Activated CD4-positive, alpha-beta T cell treated with anti-CD3 and anti-CD28 coated beads, Interleukin-2, amount 50 U/mL, for 24 hours (primary cell): ENCODE data around the gene POLN.
"Not testable (repeated sequence)": the region's sequence is repeated elsewhere in the genome, so short reads cannot be mapped to it uniquely, and the experiment has no call there.

Experiments used
- DNase-seq, 2 donors: peaks; one replicate each; pipeline ENCODE4 v3.0.0-alpha.2; 2020; ENCODE audit warnings: low read depth in 1 of 2, low spot score in 1 of 2

The POLN gene

DNA sequence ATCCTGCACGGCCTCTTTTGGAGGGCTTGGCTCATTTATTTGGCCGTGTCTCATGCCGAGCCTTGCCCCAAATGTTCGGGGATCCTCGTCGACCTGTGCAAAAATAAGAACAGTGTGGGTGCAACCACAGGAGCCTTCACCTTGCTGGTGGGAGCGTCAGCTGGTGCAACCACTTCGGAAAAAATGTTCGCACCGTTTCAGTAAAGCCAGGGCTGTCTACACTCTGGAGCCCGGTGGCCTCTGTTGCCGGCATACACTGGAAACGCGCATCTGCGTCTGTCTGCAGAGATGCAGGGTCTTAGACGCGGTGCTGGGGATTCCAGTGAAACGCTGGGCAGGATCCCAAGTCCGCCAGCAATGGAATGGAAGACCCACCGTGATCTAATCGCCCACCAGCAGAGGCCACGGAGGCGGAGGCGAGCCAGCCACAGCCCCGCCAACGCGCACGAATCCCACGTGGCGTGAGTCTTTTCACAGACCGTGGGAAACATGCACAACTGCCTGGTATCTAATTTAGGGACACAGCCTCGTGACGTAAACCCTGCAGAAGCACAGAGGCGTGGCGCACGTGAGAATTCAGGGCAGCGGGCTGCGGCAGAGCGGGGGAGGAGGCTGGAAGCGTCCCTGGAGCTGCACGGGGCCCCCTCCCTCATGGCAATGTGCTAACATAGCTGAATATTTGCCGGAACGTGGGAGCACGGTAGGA lies 33.8 kb upstream of the POLN start:
- no peak for DNase-seq

DNA sequence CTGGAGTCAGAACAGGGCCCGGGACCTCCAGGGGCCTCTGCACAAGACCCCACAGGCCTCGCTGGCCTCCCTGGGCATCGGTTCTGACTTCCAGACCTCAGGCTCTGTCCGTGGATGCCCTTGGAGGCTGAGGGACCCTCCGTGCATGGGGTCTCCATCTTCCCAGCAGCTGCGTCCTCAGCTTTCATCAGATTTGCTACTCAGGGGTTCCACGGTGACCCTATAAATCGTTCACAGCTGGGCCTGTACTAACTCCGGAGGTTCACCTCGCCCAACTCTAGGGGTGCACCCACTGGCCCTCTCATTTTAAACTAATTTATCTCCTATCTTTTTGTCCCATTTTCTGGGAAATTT lies 33.1 kb upstream of the POLN start:
- DNase-seq = not testable (repeated sequence)

DNA sequence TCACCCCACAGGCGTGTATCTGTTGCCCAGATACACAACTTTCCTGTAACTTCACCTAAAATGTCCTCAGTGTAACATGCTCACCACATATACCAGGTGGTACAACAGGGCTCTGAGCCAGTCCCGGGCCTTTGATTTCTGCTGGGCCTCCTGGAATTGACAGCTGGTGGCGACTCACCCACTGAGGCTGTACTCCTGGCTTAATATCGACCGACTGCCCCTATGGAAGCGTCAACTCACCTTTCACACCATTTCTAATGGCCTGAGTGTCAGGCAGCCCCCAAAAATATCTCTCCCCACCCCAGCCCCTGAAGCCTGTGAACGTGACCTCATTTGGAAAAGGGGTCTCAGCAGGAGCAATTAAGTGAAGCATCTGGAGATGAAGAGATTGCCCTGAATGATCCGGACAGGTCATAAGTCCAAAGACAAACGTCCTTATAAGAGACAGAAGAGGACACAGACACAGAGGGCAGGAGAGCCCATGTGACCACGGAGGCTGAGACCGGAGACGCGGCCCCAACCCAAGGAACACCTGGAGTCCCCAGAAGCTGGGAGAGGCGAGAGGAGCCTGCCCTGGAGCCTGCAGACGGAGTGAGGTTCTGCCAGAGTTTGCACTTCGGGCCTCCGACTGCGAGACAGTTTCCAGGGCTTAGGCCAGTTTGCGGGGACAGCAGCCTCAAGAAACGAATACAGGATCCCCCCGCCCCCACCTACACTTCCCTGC lies 32.6 kb upstream of the POLN start:
- no peak for DNase-seq

DNA sequence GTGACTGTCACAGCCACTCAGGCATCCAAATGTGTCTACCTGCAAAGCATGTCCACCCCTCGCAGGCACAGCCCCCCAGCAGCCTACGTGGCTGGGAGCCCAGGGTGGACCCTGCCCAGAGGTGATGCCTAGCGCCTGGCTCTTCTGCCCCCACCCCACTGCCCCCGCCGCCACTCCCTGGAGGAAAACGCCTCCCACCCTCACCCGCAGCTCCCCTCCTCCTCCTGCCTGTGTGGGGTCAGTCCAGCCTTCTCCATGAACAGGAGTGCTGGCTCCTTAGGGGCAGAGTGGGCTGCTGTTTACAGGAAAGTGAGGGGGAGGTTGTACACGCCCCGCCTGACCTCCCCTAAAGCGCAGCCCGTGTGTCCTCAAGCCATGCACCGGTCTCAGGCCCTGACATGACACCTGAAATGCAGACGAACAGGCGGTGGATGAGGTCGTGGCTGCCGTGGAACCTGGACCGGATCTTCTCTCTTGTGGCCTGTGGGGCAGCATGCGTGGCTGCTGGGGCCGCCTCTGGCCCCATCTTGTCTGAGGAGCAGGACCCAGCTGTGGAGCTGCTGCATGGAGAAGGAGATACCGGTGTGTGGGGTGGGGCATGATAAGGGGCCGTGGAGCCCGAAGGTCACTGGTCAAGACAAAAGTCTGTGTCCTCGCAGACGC lies 31.9 kb upstream of the POLN start:
- no peak for DNase-seq

DNA sequence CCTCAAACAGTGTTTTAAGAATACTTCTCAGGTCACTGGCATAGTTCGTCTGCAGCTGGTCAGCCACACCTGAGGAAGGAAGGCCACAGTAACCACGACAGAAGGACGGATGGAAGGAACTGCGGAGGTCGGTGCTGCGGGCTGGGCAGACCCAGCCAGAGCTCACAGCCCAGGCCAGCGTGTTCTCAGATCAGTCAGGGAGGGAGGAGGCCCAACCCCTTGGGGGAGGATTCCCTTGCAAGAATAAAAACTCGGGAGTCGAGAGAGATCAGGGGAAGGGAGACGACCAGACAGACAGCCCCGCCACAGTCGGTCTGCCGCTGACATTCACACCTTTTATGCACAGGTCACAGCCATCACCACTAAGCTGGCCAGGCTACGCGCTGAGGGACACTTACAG lies 31.3 kb upstream of the POLN start:
- DNase-seq = no peak

DNA sequence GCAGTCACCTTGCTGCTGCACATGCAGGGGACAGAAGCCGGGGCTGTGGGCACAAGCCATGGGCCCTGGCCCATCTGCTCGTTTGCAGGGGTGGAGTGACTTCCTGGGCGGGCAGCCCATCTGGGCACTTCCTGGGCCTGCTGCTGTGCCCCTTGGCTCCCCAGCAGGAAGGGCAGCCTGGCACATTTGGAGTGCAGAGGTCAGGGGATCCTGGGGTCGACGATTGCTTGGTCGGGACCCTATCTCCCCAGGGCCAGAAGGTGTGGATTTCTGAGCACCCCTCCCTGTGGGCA lies 30.9 kb upstream of the POLN start:
- no peak for DNase-seq

DNA sequence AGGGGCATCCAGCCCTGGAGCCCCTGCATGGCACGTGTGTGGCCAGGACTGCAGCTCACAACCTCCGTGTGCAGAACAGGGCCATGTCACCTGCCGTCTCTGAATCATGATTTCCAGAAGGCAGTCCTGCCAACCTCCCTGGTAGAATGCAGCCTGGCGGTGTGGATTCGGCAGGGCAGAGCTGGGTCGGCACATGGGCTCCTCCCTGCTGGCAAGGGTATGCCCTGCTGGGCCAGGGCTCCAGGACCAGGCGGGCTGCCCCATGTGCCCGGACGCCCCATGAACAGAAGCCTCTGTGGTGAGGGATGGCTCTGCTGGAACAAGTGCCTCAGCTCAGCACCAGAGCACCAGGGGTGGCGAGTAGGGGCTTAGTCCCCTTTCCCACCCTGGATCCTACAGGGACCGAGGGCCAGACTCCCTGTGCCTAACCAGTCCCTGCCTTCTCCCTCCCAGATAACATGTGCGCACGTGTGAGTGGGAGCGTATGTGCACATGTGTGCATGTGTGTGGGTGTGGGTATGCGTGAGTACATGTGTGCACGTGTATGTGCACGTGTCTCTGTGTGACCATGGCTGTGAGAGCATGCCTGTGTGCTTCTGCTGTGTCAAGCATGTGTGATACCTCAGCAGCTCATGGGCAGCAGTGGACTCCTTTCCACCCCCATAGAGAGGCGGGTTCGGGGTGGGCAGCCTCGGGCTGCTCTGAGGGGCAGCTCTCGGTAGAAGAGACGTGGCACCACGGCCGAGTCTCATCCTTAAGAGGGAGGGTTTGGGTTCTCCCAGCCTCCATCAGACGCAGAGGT lies 30.3 kb upstream of the POLN start:
- no peak for DNase-seq

DNA sequence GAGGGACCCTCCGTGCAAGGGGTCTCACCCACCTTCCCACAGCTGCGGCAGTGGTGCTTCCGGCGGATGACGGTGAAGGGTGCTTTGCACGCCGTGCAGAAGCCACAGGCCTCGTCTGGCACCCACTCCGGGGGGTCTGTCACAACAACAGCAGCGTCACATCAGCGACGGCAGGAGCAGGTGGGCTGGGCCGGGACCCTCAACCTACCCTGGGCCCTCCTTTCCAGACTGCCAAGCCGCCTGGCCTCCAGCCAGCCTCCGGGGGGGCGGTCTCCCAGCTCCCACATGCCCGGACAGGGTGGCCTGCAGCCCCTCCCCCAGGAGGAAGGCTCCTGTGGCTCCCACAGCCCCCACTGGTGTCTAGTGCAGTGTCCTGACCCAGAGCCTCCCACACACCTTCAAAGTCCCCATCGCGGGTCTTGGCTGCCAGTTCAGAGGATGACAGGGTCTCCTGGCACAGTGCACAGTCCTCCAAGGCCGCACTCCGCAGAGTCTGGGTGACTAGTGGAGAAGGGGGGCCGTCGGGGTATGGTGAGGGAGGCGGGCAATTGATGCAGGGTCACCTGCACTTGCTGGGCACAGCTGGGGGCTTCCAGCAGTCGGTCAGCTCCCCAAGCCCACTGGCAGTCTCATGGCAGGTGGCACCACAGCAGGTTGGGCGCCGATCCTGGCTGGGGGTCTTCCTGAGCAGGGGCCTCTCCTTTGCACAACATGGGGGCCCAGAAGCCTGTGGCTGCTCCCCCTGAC lies 29.5 kb upstream of the POLN start:
- no peak for DNase-seq

DNA sequence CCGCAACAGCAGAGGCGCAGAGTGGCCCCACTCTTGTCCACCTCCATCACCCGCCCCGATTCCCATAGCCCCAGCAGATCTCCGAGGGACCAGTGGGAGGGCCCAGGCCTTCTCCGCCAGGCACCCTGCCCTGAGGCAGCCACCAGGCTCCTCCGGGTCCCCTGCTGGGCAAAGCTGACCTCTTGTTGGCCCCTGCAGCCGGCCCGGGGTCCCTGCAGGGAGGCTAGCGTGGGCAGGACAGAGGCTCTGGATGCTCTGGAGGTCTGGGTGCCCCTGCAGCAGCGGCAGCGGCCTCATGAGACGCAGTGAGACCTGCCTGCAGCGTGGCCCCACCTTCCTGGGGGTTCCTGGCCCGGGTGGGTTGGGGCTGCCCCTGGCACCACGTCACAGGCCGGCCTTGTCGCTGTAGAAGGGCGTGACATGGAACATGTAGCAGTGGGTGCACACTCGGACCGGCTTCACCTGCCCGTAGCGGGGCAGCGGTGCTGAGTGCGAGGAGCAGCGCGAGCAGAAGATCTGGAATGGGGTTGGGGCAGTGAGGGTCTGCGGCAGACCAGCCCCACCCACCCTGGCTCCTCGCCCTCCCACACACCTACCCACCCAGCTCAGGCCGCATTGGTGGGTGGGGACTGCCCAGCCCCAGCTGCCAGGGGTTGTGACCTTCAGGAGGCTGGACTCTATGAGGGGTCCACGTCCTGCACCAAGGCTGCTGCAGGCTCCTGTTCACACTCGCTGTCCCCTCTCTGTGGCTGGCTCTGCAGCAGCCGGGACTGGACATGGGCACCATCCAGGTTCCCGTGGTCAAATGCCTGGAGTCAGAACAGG lies 28.6 kb upstream of the POLN start:
- no peak for DNase-seq

DNA sequence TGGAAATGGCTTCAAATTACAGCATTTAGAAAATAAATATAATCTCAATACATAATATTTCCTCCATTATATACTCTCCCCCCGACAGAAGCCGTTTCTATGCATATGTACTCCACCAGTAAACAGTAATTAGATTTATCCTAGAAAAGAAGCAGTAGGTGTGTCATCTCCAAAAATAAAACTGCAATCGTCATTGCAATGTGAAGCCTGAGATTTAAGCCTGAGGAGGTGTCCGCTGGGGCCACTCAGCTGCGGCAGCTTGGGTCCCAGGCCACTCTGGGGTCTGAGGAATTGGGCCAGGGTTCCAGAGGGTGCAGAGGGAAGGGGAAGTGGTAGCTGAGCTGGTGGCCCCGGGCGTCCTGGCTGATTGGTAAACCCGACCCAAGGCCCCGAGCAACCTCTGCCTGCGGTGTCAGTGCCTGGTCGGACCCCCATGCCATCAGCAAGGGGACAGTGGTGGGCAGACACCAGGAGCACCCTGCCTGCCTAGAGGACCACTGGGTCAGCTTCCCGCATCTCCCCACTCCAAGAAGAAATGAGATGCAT lies 27.8 kb upstream of the POLN start:
- no peak for DNase-seq

DNA sequence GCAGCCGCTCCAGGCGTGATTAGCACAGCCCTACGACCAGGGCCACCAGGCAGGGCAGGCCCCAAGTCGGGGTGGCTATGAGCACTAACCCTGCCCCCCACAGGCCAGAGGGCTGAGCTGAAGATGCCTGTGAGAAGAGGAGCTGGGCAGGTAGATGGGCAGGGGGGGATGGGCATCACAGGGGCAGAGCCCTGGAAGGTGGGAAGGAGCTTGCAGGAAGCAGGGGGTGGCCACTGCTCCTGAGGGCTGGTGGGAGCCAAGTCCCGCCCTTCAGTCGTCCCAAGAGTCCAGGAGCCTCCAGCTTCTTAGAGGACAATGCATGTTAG lies 27.2 kb upstream of the POLN start:
- DNase-seq = no peak

DNA sequence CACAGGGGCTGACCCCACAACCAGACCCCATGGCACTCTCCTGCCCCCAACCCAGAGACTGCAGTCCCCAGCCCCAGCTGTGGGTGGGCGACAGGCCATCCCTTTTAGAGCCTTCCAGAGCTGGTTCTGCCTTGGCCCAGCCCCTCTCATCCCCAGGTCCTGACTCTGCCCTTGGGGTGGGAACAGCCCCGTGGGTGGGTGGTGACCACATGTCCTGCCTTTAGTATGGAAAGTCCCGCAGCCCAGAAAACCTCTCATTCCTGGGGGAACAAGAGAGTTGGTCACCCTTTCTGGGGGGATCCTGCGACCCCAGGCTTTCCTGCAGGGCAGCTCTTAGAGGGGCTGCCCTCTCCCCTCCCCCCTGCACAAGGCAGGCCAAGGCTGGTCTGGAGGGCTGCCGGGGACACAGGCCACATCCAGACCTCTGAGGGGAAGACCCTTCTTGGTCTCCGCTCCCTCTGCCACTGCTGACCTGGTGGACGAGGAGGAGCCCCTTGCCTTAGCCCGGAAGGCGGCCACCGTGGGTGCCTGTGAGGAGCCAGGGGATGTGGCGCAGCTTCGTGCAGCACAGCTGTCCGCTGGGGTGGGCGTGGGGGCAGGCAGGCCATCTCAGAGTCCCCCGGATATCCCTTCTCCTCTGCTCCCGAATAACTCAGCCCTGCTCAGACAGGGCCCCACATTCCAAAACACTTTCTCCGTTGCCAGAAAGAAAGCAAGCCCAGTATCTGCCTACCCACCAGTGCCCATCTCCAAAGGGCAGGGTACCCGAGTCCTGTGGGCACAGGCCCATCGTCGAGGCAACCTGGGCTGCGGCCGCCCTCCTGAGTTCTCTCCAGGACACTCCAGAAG lies 26.7 kb upstream of the POLN start:
- no peak for DNase-seq

DNA sequence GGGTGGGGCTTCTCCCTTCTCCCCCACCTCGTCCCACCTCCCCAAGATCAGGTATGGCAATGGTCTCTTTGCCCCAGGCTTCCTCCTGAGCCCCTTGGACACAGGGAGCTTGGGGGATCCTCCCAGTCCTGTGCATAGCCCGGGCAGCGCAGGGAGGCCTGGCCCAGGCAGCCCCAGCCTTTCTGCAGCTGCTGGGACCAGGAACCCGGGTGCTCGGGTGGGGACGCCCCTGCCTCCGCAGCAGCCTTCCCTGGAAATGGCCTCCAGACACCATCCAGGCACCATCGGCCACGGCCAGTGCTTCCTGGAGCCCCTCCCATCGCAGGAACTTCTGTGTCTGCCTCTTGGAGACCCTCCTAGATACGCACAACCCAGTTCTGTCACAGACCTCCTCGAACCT lies 25.9 kb upstream of the POLN start:
- DNase-seq = no peak

DNA sequence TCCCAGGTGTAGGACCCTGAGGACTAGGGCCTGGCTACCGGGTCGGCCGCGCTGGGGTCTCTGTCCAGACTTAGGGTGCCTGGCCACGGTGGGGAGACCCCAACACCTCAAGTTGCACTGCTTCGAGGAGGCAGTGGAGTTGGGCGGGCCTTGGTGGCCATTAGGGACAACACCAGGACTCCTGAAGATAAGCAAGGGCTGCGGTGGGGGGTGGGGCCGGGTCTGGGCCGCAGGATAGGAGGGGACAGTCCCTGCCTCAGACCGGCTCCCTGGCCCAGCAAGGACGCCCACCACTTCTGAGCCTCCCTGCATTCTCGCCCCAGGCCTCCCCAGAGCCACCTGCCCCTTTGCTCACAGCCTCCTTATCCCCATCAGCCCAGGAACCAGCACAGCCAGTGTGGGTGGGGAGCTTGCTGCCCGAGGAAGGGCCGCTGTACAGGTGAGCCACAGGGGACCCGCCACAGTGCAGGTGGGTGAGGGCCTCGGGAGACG lies 25.4 kb upstream of the POLN start:
- no peak for DNase-seq

DNA sequence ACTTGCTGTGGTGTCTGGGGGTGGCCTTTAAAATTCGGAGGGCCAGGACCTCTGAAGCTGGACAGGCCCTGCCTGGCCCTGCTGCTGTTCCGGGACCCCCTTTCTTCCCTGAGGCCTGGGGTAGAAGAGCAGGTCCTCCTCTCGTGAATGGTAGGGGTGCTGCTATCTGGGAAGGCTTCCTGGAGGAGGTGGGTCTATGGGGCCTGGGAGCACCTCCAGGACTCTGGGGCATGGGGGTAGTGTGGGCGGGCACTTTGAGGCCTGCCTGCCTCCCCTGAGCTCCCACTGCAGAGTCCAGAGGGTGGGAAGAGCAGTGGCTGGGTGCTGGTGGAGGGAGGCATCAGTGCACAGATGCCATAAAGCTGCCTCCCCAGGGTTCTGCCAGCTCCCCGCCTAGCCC lies 24.9 kb upstream of the POLN start:
- DNase-seq = no peak

DNA sequence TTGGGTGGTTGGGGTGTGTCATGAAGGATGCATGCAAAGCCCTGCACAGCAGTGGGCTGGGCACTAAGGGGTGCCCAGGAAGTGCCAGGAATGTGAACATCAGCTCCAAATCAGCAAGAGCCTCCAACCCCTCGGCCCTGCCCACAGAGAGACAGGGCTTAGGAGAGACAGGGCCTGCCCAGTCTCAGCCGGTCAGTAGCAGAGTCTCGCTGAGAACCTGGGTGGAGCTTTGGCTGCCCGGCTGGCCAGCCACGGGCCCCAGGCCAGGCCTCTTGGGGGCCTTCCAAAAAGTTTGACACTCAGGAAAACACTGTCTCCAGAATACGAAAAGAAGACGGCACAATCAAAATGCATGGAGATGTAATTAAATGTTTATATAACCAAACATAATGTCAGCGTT lies 24.3 kb upstream of the POLN start:
- no peak for DNase-seq

DNA sequence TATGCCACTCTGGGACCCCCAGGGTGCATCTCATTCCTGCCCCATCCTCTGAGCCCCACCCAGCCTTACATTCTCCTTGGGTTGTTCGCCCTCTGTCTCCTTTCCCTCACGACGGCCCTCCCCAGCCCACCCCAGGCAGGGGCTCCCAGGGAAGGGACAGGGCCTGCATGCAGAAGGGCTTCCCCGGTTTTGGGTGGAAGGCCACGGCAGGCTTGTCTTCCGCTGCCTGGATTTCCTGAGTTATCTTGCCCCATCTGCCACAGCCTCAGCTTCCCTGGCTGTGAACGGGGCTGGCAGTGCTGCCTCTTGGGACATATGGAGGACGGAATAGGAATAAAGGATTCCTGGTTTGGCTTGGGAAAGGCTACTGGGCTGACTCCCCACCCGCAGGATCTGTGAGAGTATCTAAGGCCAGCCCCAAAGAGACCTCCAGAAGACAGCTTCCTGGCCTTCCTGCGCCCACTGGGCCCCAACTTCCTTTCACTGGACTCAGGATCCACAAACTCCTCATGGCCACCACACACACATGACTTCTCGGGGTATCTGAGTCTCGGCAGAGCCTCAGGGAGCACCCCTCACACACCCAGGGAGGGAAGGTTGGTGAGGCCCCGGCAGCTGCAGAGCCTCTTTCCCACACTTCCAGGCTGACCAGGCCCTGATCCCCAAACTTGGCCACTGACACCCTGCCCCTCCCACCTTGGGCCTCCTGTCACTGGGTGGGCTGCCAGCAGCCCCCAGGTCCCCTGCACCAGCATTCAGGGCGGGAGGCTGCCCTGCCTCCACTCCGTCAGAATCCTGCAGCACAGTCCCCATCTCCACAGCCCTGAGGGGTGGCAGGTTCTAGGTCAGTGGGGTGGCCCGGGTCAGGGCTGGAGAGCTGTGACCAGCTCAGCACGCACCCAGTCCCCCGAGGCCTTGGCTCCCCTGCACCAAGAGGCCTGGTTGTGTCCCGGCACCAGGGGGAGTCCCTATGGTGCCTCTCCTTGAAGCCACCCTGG lies 23.5 kb upstream of the POLN start:
- DNase-seq = no peak

DNA sequence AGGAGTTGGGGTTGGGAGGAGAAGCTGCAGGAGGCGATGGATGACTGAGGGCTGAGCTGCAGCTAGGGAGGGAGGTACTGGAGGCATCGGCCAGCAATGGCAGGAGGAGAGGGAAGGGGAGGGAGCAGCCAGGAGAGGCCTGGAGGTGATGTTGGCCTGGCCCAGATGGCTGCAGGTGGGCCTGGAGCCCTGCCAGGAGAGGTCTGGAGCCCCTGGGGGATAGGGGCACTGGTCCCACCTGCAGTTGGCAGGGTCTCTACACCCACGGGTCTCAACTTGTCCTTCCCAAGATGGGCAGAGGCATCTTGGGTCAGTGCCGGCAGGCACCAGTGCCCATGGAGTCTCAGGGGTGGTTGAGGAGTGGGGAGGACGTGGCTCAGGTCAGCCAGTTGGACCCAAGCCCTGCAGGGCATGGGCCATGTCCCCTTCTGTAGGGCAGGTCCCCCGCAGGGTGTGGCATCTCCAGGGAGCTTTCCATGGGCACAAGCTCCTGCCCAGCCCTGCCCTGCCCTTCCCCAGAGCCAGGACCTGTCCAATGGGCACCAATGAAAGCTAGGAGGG lies 22.6 kb upstream of the POLN start:
- no peak for DNase-seq
